HepG2 (cell line): Measurements from ENCODE around the gene RBMS2. TPM values are rescaled to one million over a fixed set of nuclear protein-coding genes. Genes with fewer than 3 reads are reported as not detected.

Experiments
- CEBPB ChIP-seq: IDR thresholded peaks from 2 replicates; pipeline ENCODE4 v1.6.1; 2011; ENCODE audit warnings: low read depth, low read length, improper control_type of control experiment, borderline replicate concordance
- CEBPG ChIP-seq: IDR thresholded peaks from 2 replicates; pipeline ENCODE4 v1.6.1; 2016
- HMGXB4 ChIP-seq, 2 experiments: sonication (generic) in 1 of 2; formaldehyde crosslinking in 1 of 2; IDR thresholded peaks; 2 replicates each; pipeline versions ENCODE4 v1.4.0 to v1.6.1; 2018 to 2020; ENCODE audit warnings: missing genetic modification reagents in 2 of 2, borderline replicate concordance in 1 of 2, low read depth in 1 of 2, mild to moderate bottlenecking in 1 of 2, missing biosample characterization in 1 of 2
- LBX2 ChIP-seq: sonication (generic); formaldehyde crosslinking; IDR thresholded peaks from 2 replicates; pipeline ENCODE4 v1.5.0; 2020; ENCODE audit warnings: missing genetic modification reagents, mild to moderate bottlenecking, borderline replicate concordance
- MAFF ChIP-seq: IDR thresholded peaks from 2 replicates; pipeline ENCODE4 v1.6.1; 2011; ENCODE audit warnings: low read depth, low read length, improper control_type of control experiment
- MAFK ChIP-seq, 2 experiments: IDR thresholded peaks in 1 of 2; conservative IDR thresholded peaks in 1 of 2; 2 replicates each; pipeline ENCODE4 v1.6.1; 2011; ENCODE audit warnings: improper control_type of control experiment in 2 of 2, low read length in 2 of 2
- NONO ChIP-seq, 2 experiments: fragments of 450-650 bp in 1 of 2; sonication (generic) in 1 of 2; formaldehyde crosslinking in 1 of 2; IDR thresholded peaks in 1 of 2; conservative IDR thresholded peaks in 1 of 2; 2 replicates each; pipeline versions ENCODE4 v1.6.1 to v1.8.0; 2017 to 2022; ENCODE audit warnings: mild to moderate bottlenecking in 1 of 2, missing genetic modification reagents in 1 of 2, moderate library complexity in 1 of 2
- NR0B2 ChIP-seq: sonication (generic); formaldehyde crosslinking; IDR thresholded peaks from 2 replicates; pipeline ENCODE4 v1.4.0; 2020; ENCODE audit warnings: mild to moderate bottlenecking, missing genetic modification reagents
- PHF21A ChIP-seq: sonication (generic); formaldehyde crosslinking; IDR thresholded peaks from 2 replicates; pipeline ENCODE4 v1.5.0; 2020; ENCODE audit warnings: mild to moderate bottlenecking, missing genetic modification reagents
- SKIL ChIP-seq: sonication (generic); formaldehyde crosslinking; IDR thresholded peaks from 2 replicates; pipeline ENCODE4 v1.8.0; 2022; ENCODE audit warnings: missing genetic modification reagents, mild to moderate bottlenecking, moderate library complexity, borderline replicate concordance
- SNAI1 ChIP-seq: sonication (generic); formaldehyde crosslinking; IDR thresholded peaks from 2 replicates; pipeline ENCODE4 v1.5.0; 2020; ENCODE audit warnings: mild to moderate bottlenecking, missing genetic modification reagents, borderline replicate concordance
- TBX2 ChIP-seq: sonication (generic); formaldehyde crosslinking; IDR thresholded peaks from 2 replicates; pipeline ENCODE4 v1.5.0; 2020; ENCODE audit warnings: missing genetic modification reagents, mild to moderate bottlenecking, borderline replicate concordance
- TBX3 ChIP-seq: fragments of 450-650 bp; IDR thresholded peaks from 2 replicates; pipeline ENCODE4 v1.6.1; 2017; ENCODE audit warnings: antibody characterized with exemption, mild to moderate bottlenecking, inconsistent platforms, borderline replicate concordance
- TGIF2 ChIP-seq: IDR thresholded peaks from 2 replicates; pipeline ENCODE4 v1.6.1; 2016; ENCODE audit warnings: control low read depth, missing compliant biosample characterization
- THAP9 ChIP-seq: sonication (generic); formaldehyde crosslinking; IDR thresholded peaks from 2 replicates; pipeline ENCODE4; 2020; ENCODE audit warnings: missing genetic modification reagents, mild to moderate bottlenecking, borderline replicate concordance
- ZNF510 ChIP-seq: sonication (generic); formaldehyde crosslinking; IDR thresholded peaks from 2 replicates; pipeline ENCODE4 v1.4.0; 2020; ENCODE audit warnings: low read depth, mild to moderate bottlenecking, missing genetic modification reagents
- ZNF543 ChIP-seq: sonication (generic); formaldehyde crosslinking; IDR thresholded peaks from 2 replicates; pipeline ENCODE4 v1.4.0; 2020; ENCODE audit warnings: mild to moderate bottlenecking, missing genetic modification reagents
- ZNF570 ChIP-seq: sonication (generic); formaldehyde crosslinking; IDR thresholded peaks from 2 replicates; pipeline ENCODE4 v1.4.0; 2020; ENCODE audit warnings: mild to moderate bottlenecking, missing genetic modification reagents, borderline replicate concordance
- ZNF616 ChIP-seq: sonication (generic); formaldehyde crosslinking; IDR thresholded peaks from 2 replicates; pipeline ENCODE4 v1.5.0; 2020; ENCODE audit warnings: low read depth, mild to moderate bottlenecking, missing genetic modification reagents
- ZNF780A ChIP-seq: sonication (generic); formaldehyde crosslinking; IDR thresholded peaks from 2 replicates; pipeline ENCODE4 v1.8.0; 2022; ENCODE audit warnings: mild to moderate bottlenecking, missing genetic modification reagents, moderate library complexity
- polyA plus RNA-seq, 8 experiments: library from polyadenylated mRNA; depleted of rRNA in 3 of 8; stranded (reverse) in 7 of 8; unstranded in 1 of 8; fragments of >200 nt; fragmentation: Illumina TruSeq in 4 of 8; extraction: Trizol in 4 of 8; gene quantifications; 2 replicates each; pipeline versions ENCODE4 v1.2.1 to v1.2.3, GENCODE V29; 2011 to 2016; ENCODE audit warnings: low read depth in 4 of 8, missing spikeins in 1 of 8, mixed read lengths in 1 of 8; ENCODE audit not compliant: insufficient read depth in 1 of 8
- total RNA-seq, 5 experiments: library from RNA; depleted of rRNA; stranded (reverse); fragments of >200 nt; fragmentation: Illumina TruSeq; extraction: Trizol; gene quantifications; 2 replicates each; pipeline ENCODE4 v1.2.3, GENCODE V29; 2016; ENCODE audit warnings: low read depth in 1 of 5
- TF ChIP-seq, protein P1 (sequence below): sonication (generic); formaldehyde crosslinking; IDR thresholded peaks from 2 replicates; pipeline ENCODE4 v1.8.0; 2023; ENCODE audit warnings: mild to moderate bottlenecking, missing genetic modification reagents

Gene RBMS2
- total and polyA plus RNA-seq, 2 of the 13 experiments (the other 11 are each of a cell fraction or from before 2014, with no cell fraction given) = 0.53 to 7.4 TPM

DNA sequence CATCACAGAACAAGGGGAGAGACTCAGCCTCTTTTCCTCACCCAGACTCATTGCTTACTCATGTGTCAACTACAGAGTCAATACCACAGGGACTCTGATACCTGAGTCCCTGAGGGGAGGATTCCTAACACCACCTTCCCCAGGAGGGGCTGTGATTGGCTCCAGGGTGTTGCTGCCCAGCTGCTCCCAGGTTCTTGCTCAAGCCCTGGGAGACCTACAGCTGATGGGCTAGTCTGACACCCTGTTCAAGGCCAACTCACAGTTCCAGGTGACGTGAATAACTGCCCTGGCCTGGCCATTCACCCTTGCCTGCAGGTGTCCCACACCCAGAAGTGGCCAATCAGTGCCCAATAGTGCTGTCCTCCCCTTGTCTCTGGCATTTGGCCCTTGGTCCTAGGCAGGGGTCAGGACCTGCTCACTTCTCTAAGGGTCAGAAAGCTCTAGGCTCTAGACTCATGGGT is 44.6 kb upstream of the RBMS2 start (continued):
- TF ChIP-seq SKIL = no peak
- no peak for TF ChIP-seq ZNF510
- no peak for TF ChIP-seq SNAI1 (CRISPR knock-in tag)
- TF ChIP-seq ZNF570 = no peak
- peak; percentile 72 for TF ChIP-seq CEBPG (CRISPR knock-in tag)
- no peak for TF ChIP-seq PHF21A
- TF ChIP-seq CEBPB = peak; percentile 90
- no peak for TF ChIP-seq ZNF780A (CRISPR knock-in tag)
- TF ChIP-seq HMGXB4 (CRISPR knock-in tag; IDR thresholded peaks at IDR 0.05; ENCODE audit: borderline replicate concordance in 1 of 2, low read depth in 1 of 2) = no peak
- TF ChIP-seq, protein P1, sequence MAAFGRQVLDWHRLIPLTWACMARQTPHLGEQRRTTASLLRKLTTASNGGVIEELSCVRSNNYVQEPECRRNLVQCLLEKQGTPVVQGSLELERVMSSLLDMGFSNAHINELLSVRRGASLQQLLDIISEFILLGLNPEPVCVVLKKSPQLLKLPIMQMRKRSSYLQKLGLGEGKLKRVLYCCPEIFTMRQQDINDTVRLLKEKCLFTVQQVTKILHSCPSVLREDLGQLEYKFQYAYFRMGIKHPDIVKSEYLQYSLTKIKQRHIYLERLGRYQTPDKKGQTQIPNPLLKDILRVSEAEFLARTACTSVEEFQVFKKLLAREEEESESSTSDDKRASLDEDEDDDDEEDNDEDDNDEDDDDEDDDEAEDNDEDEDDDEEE = no peak
- peak; percentile 92 for TF ChIP-seq TBX3
- TF ChIP-seq MAFF = no peak
- TF ChIP-seq TGIF2 (CRISPR knock-in tag) = 0 out of 2 replicates have a peak, but pooled peaks have one; percentile 44
- TF ChIP-seq ZNF616 = no peak
- no peak for TF ChIP-seq LBX2 (CRISPR knock-in tag)
- TF ChIP-seq ZNF543 (CRISPR knock-in tag) = no peak
- no peak for TF ChIP-seq MAFK (conservative IDR thresholded peaks at IDR 0.05 in 1 of 2, IDR thresholded peaks at IDR 0.05 in 1 of 2; ENCODE audit: low read length in 2 of 2)
- peak; percentile 82 for TF ChIP-seq TBX2 (CRISPR knock-in tag)
- no peak for TF ChIP-seq NONO (IDR thresholded peaks at IDR 0.05)
- no peak; the same call in 1 of the 2 replicates for TF ChIP-seq NONO (CRISPR knock-in tag; conservative IDR thresholded peaks at IDR 0.05)
- TF ChIP-seq NR0B2 (CRISPR knock-in tag) = no peak
- TF ChIP-seq THAP9 (CRISPR knock-in tag) = no peak
